ENCODE data around the gene CDH13.

Gene CDH13

DNA sequence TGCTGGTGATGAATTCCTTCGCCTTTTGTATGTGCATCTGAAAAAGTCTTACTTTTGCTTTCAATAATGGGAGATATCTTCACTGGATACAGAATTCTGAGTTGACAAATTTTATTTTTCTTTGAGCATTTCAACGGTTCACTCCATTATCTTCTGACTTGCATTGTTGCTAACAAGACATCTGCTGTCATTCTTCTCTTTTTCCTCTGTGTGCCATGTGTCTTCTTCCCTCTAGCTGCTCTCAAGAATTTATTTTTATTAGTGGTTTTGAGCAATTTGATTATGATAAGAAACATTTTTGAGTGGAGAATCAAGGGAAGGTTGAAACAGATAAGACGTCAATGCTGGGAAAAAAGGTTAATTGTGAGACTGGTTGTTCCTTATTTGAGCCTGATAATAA is 471.8 kb downstream of the CDH13 start:
- TF ChIP-seq SIN3A (IDR thresholded peaks at IDR 0.05; ENCODE audit: borderline replicate concordance, insufficient read depth, low read length) (no peak), TAF1 (IDR thresholded peaks at IDR 0.05; ENCODE audit: borderline replicate concordance, insufficient read depth, low read length) (no peak), FOXP2 (optimal IDR thresholded peaks at IDR 0.05; ENCODE audit: borderline replicate concordance, extremely low read depth, extremely low read length, insufficient read depth) (no peak), POLR2AphosphoS5 (IDR thresholded peaks at IDR 0.05; ENCODE audit: low read depth, low read length) (no peak)
- TF ChIP-seq, protein P1, sequence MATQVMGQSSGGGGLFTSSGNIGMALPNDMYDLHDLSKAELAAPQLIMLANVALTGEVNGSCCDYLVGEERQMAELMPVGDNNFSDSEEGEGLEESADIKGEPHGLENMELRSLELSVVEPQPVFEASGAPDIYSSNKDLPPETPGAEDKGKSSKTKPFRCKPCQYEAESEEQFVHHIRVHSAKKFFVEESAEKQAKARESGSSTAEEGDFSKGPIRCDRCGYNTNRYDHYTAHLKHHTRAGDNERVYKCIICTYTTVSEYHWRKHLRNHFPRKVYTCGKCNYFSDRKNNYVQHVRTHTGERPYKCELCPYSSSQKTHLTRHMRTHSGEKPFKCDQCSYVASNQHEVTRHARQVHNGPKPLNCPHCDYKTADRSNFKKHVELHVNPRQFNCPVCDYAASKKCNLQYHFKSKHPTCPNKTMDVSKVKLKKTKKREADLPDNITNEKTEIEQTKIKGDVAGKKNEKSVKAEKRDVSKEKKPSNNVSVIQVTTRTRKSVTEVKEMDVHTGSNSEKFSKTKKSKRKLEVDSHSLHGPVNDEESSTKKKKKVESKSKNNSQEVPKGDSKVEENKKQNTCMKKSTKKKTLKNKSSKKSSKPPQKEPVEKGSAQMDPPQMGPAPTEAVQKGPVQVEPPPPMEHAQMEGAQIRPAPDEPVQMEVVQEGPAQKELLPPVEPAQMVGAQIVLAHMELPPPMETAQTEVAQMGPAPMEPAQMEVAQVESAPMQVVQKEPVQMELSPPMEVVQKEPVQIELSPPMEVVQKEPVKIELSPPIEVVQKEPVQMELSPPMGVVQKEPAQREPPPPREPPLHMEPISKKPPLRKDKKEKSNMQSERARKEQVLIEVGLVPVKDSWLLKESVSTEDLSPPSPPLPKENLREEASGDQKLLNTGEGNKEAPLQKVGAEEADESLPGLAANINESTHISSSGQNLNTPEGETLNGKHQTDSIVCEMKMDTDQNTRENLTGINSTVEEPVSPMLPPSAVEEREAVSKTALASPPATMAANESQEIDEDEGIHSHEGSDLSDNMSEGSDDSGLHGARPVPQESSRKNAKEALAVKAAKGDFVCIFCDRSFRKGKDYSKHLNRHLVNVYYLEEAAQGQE (IDR thresholded peaks at IDR 0.05; ENCODE audit: insufficient read depth in 1 of 2, low read depth in 2 of 2, low read length in 2 of 2): no peak

DNA sequence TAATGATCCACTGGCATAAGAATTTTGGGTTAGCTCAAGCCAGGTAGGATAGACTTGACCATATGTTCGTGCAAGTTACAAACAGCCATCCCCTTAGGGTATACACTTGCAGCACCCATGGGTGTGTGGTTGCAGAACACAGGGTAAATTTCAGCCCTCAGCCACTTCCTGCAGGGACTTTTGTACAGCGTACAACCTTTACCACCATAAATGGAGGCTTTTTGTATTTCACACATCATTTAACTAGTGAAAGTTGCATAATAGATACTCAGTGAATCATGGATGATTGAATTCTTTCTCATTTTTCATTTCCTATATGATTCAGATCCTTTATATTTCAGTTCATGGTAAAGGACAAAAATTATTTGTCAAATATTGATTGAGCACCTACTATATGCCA is 473.9 kb downstream of the CDH13 start:
- TF ChIP-seq, protein P1 (IDR thresholded peaks at IDR 0.05; ENCODE audit: insufficient read depth in 1 of 2, low read depth in 2 of 2, low read length in 2 of 2): no peak
- TF ChIP-seq TAF1 (IDR thresholded peaks at IDR 0.05; ENCODE audit: borderline replicate concordance, insufficient read depth, low read length): no peak
- TF ChIP-seq SIN3A (IDR thresholded peaks at IDR 0.05; ENCODE audit: borderline replicate concordance, insufficient read depth, low read length): no peak
- no peak for TF ChIP-seq POLR2AphosphoS5 (IDR thresholded peaks at IDR 0.05; ENCODE audit: low read depth, low read length)
- TF ChIP-seq FOXP2 (optimal IDR thresholded peaks at IDR 0.05; ENCODE audit: borderline replicate concordance, extremely low read depth, extremely low read length, insufficient read depth): no peak

DNA sequence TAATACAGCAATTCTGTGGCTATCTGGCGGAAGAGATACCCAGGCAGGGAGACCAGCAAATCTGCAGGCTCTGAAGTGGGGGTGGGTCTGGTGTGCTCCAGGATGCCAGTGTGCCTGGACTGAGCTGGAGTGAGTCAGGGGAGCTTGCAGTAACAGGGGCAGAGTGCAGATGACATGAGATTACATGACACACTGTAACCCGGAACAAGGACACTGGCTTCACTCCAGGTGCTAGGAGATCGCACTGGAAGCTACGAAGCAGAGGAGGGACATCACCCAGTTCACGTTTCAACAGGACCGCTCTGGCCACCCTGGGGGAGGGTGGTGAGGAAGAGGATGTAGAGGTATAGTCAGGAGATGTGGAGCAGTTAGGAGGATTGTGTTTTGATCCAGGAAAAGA is 475.6 kb downstream of the CDH13 start:
- TF ChIP-seq SIN3A (IDR thresholded peaks at IDR 0.05; ENCODE audit: borderline replicate concordance, insufficient read depth, low read length) (no peak), POLR2AphosphoS5 (IDR thresholded peaks at IDR 0.05; ENCODE audit: low read depth, low read length) (no peak), FOXP2 (optimal IDR thresholded peaks at IDR 0.05; ENCODE audit: borderline replicate concordance, extremely low read depth, extremely low read length, insufficient read depth) (no peak), TAF1 (IDR thresholded peaks at IDR 0.05; ENCODE audit: borderline replicate concordance, insufficient read depth, low read length) (no peak)
- TF ChIP-seq, protein P1 (IDR thresholded peaks at IDR 0.05; ENCODE audit: insufficient read depth in 1 of 2, low read depth in 2 of 2, low read length in 2 of 2): no peak

DNA sequence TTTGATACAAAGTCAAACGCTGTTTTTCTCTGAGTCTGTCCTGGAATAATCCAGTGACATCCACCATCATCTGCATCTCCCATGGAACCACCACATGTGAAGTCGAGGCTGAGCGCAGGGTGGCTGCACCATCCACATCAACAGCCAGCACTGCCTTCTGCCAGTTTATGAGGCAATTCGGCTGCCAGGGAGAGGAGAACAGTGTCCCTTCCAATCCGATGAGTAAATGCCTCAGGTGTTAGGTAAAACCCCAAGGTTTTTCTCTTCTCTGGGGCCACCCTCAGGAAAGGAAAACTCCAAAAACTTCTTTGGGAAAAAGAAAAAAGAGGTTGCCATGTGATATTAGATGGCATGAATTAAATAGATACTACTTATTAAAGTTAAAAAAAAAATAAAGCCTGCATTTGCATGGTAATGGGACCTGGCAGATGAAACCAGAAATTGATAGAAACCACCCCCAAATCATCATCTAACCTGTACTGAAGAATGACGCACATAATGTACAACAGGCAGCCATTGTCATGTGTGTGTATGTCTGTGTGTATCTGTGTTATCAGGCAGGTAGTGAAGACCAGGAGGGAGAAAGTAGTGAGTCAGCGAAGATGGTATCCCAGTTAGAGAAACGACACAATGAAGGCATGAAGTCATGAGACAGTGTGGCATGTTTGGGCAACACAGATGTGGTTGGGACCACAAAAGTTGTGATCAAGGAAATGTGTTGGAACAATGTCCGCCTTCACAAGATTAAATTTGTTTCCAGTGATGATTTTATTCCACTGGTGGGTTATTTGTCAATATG is 478.7 kb downstream of the CDH13 start:
- TF ChIP-seq SIN3A (IDR thresholded peaks at IDR 0.05; ENCODE audit: borderline replicate concordance, insufficient read depth, low read length): no peak
- TF ChIP-seq TAF1 (IDR thresholded peaks at IDR 0.05; ENCODE audit: borderline replicate concordance, insufficient read depth, low read length): no peak
- no peak for TF ChIP-seq FOXP2 (optimal IDR thresholded peaks at IDR 0.05; ENCODE audit: borderline replicate concordance, extremely low read depth, extremely low read length, insufficient read depth)
- TF ChIP-seq POLR2AphosphoS5 (IDR thresholded peaks at IDR 0.05; ENCODE audit: low read depth, low read length): no peak
- TF ChIP-seq, protein P1 (IDR thresholded peaks at IDR 0.05; ENCODE audit: insufficient read depth in 1 of 2, low read depth in 2 of 2, low read length in 2 of 2): no peak
